Activated T-cell treated with anti-CD3 and anti-CD28 coated beads for 1 hour (primary cell): ENCODE measurements around the gene NOTUM.
"Not testable (repeated sequence)": the region's sequence is repeated elsewhere in the genome, so short reads cannot be mapped to it uniquely, and the experiment has no call there.

Source experiments
- DNase-seq: peaks from one replicate; pipeline ENCODE4 v3.0.0-alpha.2; 2020; ENCODE audit warnings: low read depth

Gene NOTUM

DNA sequence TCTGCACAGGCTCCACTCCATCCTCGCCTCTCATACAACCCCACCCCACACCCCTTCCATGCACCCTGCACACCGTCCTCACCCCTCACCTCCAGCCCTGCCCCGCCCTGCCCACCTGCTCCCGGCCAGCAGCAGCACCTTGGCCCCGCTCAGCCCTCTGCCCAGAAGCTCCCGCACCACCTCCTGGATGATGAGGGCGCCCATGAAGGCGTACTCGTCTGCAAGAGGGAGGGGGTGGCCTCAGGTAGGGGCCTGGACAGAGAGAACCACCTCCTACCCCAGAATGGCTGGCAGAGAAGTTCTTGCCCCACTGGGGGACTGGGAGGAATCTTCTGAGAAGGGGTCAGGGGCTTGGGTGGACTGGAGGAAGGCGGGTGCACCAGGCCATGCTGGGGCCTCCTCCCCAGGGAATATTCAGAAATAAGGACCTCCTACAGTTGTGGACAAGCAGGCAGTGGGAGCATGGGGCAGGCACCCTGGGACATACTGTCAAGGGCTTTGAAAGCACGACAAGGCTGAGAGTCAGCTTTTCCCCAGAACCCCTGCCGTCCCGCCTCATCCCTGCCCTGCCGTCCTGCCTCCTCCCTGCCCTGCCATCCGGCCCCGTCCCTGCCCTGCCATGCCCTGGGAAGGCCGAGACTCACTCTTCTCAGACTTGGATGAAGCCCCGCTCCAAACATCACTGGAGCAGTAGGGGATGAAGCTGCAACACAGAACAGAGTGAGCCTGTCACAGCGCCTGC, 3.1 kb downstream of the NOTUM start:
- DNase-seq = no peak

DNA sequence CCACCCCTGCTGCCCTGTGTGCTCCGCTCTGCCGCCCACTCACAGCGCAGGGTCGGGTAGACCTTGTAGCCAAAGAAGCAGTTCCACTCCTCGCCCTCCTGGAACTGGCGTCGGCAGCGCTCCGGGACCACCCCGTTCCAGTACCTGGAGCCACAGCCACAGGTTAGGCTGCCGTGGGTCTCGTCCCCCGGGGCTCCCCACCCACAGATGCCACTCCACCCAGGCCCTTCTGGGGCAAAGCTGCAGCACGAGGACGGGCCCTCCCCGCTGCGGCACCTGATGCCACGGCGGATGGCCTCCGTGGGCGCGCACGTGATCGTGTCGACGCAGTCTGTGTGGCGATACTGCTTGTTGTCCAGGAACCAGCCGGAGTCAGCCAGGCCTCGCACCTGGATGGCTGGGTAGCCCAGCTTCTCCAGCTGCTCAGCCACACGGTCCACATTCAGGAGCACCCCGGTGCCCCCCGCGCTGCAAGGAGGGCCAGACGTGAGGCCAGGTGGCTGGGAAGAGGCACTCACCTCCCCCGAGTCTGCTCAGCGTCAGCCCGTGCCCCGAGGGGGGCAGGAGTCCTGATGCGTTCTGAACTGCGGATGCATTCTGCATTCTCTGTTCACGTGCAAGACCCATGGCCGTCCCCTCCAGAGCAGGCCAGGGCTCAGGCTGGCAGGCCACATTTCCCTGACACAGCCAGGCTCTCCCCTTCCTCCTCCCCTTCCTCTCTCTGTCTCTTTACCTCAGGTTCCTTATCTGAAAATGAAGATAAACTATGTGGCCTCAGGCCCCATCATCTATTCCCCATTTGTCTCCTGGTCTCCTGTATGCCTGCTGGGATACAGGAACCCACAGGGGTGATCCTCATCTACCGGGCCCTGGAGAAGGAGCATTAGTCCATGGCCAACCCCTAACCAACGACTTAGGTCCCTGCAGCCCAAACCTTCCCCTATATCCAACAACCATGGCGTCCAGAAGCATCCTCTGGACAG, 4.1 kb downstream of the NOTUM start:
- no peak for DNase-seq

DNA sequence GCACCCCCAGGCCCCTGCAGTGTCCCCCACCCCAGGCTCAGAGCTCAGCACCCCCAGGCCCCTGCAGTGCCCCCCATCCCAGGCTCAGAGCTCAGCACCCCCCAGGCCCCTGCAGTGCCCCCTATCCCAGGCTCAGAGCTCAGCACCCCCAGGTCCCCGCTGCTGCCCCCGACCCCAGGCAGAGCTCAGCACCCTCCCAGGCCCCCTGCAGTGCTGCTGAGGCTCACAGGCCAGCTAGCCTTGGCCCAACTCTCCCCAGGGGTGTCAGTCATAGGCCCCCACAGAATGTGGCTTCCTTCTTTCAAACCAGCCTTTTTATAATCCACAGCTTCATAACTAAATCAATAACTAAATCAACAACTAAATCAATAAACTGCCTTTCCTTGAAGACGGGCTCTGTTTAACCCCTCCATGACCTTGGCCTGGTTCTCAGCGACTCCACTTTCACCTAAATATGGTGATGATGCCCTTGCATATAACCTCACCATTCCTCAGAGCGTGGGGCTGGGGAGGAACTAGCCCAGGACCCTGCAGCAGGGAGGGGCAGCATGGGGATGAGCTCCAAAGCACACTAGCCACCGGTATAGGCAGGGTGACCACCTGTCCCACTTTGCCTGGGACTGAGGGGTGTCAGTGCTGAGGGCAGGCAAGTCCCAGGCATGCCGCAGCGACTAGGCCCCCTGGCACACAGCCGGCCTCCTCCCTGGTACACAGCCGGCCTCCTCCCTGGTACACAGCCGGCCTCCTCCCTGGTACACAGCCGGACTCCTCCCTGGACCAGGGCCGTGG, 5.0 kb downstream of the NOTUM start:
- no peak for DNase-seq

DNA sequence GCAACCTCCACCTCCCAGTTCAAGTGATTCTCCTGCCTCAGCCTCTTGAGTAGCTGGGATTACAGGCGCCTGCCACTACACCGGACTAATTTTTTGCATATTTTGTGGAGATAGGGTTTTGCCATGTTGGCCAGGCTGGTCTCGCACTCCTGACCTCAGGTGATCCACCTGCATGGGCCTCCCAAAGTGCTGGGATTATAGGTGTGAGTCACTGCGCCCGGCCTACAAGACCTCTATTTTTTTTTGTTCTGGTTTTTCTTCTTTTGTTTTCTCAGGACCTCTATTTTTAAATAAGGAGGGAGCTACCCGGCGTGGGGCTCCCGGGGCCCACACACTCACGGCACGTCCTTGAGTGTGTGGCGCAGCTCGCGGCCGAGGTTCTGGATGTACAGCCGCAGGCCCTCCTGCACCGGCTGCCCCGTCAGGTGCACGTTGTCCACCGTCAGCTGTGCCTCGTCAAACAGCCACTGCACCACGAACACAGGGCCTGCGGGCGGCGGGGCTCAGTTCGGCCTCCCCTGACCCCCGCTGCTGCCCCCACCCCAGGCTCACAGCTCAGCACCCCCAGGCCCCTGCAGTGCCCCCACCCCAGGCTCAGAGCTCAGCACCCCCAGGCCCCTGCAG, 5.8 kb downstream of the NOTUM start:
- no peak for DNase-seq

DNA sequence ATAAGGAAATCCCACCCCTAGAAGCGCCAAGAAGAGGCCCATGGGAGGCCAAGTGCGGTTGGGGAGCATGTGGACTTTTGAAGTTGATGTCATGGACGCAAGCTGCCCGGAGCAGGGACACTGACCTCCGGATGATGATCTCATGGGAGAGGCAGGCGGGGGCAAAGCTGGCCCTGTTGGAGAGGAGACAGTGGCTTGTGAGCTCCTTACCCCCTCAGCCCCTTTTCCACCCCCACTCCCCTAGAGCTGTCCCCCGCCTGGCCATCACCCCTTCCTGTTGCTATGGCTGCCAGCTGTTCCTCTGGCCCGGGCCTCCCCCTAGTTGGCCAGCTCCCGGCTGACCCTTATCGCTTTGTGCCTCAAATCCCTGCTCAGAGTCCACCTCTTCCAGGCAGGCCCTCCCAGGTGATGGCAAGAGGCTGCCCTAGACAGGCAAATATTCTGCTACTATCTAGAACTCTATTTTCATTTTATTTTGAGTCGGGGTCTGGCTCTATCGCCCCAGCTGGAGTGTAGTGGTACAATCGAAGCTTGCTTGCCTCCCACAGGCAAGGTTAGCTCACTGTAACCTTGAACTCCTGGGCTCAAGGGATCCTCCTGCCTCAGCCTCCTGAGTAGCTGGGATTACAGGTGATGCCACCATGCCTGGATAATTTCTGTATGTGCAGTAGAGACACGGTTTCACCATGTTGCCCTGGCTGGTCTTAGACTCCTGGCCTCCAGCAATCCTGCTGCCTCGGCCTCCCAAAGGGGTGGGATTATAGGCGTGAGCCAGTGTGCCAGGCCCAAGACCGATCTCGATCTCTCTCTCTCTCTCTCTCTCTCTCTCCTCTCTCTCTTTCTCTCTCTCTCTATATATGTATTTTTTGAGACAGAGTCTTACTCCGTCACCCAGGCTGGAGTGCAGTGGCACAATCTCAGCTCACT, 6.6 kb downstream of the NOTUM start:
- DNase-seq = no peak

DNA sequence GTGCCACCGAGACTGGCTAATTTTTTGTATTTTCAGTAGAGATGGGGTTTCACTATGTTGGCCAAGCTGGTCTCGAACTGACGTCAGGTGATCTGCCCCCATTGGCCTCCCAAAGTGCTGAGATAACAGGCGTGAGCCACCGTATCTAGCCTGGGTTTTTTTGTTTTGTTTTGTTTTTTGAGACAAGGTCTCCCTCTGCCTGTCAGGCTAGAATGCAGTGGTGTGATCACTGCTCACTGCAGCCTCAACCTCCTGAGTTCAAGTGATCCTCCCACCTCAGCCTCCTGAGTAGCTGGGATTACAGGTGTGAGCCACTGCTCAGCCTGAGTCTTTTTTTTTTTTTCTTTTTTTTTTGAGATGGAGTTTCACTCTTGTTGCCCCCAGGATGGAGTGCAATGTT, 7.5 kb downstream of the NOTUM start:
- not testable (repeated sequence) for DNase-seq

DNA sequence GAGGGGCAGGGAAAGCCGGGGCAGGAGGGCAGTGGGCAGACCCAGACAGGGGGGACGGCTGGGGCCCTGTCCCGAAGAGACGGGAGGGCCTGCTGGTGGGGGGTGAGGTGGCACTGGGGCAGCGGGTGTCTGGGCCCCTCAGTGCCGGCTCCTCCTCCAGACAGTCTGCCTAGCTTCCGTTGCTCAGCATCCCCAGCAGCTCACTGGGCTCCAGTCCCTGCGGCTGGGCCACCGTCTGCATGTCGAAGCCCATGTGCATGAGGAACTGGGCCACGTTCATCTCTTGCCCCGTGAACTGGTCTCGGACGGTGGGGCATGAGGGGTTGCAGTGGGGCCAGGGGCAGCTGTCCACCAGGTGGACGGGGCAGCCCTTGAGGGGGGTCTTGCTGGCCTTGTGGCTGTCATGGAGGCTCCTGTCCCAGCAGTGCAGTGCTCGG, 8.2 kb downstream of the NOTUM start:
- DNase-seq = no peak

DNA sequence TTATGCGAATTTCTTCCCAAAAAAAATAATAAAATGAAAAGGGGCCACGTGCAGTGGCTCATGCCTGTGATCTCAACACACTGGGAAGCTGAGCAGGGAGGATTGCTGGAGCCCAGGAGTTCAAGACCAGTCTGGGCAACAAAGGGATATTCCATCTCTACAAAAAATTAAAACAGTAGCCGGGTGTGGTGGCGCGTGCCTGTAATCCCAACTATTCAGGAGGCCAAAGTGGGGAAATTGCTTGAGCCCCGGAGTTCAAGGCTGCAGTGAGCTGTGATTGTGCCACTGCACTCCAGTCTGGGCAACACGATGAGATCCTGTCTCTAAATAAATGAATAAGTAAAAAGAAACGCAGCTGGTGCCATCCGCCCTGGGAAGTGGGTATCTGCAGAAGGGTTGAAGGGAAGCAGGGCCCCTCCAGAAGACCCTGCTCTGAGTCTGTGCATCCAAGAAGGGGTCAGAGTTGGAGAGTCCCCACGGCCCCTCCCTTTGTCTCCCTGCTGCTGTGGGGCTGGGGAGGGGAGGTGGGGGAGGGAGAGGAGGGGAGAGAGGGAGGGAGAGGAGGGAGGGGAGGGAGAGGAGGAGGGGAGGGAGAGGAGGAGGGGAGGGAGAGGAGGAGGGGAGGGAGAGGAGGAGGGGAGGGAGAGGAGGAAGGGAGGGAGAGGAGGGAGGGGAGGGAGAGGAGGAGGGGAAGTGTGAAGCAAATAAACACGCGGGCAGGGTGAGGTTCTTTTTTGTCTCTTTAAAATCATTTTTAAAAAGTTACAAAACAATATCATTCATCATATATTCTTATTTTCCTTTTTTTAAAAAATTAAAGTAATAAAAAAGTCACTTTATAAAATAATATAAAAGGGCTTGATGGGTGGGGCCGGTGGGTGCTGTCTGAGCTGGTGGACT, 9.0 kb downstream of the NOTUM start:
- no peak for DNase-seq

DNA sequence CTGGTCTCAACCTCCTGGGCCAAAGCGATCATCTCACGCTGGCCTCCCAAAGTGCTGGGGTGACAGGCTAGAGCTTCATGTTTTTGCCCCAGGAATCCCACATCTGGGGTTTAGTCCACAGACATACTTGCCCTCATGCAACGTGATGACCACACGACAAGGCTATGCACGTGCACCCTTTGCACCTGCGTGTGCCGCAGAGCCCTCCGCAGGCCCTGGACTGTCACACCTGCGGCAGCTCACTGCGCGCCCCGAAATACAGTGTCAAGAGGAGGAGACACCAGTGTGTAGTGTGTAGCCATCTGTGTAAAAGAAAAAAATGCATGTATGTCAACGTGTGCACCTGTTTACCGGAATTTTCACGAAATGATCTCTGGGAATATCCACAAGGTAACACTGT, 10.5 kb downstream of the NOTUM start:
- DNase-seq = no peak

DNA sequence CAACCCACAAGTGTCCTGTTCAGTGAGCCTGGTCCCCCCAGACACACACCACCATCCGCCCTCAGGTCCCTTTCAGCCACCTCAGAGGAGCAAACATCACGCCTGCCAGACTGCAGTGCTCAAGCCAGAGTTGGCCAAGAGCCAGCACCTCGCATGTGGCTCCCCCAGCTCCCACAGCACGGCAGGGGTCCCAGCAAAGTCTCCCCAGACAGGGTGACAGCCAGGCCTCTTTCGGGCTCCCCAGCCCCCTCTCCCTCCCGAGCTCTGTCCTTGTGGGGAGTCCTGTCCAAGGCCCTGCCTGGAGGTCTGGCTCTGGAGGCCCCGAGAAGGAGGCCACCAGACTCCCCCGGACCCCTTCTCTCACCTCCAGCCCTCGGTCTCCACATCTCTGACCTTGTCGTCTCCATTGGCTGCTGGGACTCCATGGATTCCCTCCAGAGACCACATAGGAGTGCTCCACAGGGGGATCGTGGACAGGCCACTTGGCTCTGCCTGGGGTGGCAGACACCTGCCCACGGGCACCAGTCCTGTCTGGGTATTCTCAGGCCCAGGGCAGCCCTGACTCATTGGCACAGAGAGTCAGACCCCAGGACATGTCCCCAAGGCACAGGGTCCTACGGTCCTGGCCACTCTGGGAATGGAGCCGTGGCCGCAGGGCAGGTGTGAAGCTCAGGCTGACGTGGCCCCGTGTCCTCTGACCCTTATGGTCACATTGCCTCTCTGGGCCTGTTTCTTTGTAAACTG, 12.2 kb downstream of the NOTUM start:
- DNase-seq = no peak

DNA sequence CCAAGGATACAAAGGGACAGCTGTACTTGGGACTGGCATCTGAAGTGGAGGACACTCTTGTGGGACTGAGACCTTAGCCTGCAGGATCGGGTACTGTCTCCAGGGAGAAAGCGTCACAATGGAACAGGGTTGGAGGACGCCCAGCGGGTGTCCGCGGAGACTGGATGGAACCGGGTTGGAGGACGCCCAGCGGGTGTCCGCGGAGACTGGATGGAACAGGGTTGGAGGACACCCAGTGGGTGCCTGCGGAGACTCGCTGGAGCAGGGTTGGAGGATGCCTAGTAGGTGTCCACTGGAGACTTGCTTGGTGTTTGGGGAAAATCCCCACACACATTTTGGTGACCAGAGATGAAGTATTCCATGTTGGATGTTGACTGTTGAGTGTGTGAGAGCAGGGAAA, 13.8 kb downstream of the NOTUM start, which contains the start of gene MYADML2:
TSS of gene MYADML2 (minus strand) at position 45 of the 400 bp plus-strand sequence. CDS start 5,492 bp downstream, outside the sequence.
- no peak for DNase-seq

DNA sequence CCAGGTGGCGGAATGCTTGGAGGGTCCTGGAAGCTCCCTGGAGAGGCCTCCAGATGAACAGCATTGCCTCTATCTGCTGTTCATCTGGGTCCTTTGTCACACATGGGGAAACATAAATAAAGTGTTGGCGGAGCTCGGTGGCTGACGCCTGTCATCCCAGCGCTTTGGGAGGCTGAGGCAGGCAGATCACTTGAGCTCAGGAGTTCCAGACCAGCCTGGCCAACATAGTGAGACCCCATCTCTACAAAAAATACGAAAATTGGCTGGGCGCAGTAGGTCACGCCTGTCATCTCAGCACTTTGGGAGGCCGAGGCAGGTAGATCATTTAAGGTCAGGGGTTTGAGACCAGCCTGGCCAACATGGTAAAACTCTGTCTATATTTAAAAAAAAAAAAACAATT, 16.1 kb downstream of the NOTUM start:
- no peak for DNase-seq

DNA sequence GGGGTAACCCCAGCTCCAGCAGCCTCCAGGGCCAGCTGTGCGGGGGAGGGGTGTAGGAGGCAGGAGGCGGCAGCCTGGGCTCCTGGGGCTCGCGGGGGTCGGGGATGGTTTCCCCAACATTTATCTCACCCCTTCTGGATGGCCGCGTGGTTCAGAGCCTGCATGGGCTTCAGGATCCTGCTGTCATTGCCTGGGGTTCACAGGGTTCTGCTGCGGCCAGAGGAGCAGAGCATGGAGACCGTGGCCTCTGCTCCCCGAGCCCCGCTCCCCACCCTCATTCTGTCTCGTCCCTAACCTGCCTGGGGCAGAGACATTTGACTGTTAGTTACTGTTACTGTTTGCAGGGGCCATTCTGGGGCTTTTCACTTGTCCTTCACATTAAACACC, 18.8 kb downstream of the NOTUM start:
- DNase-seq = no peak

DNA sequence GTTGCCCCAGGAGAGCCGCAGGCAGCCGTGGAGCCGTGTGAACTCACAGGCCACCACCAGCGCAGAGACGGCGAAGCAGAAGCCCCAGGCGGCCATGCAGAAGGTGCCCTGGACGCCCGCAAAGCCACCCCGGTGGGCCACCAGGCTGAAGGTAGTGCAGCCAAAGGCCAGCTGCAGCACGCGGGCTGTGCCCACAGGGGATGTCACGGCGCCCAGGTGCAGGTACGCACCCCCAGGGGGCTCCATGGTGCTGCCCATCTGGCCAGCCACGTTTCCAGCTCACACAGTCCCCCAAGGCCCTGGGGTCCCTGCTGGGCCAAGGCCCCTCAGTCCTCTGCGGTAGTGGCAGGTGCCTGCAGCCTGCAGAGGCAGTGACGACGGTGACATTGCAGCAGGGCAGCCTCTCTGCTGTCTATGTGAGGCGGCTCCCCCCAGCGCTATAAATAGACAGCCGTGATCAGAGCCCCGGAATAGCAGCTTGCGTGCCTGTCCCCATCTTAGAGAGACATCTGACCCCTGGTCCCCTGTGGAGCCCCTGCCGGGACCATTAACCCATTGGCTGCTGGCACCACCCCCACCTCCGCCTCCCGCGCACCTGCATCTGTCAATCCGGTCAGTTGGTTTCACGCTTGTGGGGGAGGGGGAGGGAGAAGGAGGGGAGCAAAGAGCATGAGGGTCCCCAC, 19.4 kb downstream of the NOTUM start:
- DNase-seq = no peak

DNA sequence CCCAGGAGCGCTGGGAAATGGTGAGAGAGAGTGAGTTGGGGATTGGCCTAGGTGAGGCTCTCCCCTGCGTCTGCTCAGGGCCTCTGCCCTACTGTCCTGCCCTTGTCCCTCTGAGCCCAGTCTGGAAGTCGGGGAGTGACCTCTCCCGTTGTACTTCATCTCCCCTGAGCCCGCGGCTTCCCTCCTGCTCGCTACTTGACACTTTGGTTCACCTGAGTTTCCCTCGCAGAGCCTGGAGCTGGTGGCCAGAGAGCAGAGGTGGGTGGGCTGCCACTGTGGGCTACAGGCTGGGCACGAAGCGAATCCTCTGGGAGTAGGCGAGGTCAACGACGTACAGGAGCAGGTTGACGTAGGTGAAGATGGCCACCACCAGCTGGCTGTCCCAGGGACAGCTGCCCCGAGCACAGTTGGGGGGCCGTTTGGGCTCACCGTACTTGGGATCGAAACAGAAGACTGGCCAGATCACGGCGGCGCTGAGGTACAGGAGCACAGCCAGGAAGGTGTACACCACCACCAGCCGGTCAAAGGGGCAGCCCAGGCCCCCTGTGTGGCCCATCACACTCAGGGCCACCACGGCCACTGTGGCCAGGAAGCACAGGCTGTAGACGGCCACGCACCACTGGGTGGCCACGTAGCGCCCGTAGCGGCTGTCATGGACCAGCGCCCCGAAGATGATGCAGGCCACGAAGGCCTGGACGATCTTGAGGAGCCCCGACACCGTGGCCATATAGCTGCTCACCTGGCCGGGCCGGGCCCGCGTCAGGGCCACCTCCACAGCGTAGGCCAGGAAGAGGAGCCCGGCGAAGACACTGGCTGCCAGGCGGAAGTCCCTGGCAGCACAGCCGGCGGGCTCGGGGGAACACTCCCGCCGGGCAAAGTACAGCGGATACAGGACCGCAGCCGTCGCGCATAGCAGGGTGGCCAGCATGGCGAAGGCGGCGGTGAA, 20.2 kb downstream of the NOTUM start:
- DNase-seq = no peak

DNA sequence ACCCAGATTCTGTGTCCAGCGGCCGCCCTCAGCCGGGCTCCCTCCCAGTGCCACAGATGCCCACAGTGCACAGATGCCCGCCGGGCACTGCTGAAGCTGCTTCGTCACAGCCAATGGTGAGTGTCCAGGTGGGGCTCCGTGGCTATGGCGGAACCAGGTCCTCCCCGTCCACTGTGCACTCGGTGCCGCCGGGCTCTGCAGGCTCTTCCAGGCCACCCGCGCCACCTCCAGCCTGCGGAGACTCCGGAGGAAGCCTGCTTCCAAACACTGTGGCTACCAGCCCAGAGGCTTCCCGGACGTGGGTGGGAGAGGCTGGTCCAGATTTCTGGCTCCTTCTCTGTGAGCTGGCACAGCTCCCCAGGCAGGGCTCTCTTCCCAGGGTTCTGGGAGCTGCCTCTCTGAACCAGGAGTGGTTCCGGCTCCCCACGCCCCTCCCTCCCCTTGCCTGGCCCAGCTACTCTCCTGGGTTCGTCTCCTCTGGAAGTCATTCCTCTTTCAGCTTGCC, 21.1 kb downstream of the NOTUM start:
- DNase-seq = no peak

DNA sequence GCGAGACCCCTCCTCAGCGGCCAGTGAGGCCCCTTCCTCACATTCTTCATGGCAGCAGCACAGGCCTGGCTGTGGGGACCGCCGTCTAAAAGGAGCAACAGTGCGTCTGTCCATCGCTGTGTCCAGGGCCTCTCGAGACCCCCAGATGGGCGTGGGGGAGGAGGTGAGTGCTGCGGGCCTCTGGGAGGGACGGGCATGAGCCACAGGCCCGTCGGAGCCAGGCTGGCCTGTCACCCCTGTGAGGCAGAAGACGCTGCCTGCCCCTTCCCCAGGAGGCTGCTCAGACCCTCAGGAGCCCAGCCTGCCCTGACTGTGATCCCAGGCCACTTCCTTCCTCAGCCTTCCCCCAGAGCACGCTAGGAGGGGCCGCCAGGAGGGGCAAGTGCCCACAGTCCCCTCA, 21.8 kb downstream of the NOTUM start:
- DNase-seq = no peak
